ENCODE results near the gene SMLR1.
"Not testable (repeated sequence)": the region's sequence is repeated elsewhere in the genome, so short reads cannot be mapped to it uniquely, and the experiment has no call there.

The SMLR1 gene

DNA sequence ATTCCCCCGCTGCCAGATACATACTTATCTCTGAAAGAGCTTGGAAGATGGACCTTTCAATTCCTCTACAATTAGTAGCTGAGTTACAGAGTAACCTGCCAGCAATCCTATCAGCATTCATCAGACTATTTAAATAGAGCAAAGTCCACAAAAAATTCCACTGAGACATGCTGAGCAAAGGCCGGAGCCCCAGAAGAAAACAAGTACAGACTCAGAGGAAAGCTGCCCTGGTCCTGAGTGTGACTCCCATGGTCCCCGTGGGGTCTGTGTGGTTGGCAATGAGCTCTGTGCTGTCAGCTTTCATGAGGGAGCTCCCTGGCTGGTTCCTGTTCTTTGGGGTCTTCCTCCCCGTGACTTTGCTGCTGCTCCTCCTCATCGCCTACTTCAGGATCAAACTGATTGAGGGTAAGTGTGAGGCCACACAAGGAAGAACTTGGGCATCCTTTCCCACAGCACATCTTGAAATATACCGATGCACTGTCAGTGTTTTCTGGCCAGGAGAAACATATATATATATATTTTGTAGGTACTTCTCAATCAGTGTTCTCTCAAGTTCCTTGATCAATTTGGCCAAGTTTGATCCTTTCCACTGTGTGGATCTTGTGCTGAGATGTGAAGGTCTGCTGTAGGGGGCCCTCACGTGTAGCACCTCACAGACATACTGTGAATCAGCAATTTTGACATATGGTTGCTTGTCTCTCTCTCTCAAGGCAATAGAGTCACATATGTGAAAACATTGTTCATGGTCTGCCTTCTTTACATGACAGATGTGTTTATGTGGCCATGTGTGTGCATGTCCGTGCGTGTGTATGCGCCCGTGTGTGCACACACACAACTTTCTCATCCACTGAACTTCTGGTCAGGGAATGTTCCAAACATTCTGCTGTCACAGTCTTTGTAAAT, at the start of gene SMLR1:
Gene SMLR1 (plus strand): TSS at position 160 of the 903 bp plus-strand sequence. CDS start 8 bp downstream, at position 168.
- DNase-seq (ENCODE audit: extremely low read depth in 1 of 2, low read depth in 1 of 2), result no peak

DNA sequence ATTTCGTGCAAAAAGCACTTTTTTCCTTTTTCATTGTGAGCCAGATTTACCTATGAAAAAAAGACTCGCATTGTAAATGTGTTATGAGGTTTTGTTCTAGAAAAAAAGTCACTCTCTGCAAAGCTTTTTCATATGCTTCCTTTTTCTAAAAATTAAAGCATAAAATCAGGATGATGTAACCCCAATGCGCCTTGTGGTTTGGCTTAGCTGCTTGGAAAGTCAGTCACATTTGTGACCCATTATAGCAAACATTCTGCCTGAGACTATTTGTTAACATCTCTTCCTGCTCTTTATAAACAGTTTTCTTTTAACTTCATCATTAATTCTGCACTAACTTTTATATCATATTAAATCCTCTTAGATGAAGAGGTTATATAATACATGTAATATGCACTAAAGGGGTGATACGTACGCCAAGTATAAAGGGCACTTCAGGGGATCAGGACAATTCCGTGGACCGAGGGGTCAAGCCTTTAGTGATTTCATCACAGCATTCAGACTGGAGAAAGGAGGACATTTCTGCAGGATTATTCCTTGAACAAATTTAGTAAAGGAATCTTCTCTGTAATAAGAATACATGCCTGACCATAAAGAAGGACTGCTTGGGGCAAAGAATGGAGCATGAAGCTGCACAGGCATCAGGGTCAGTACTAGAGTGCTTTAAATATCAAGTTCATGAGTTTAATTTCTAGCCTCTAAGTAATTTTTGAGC, 48.1 kb upstream of the SMLR1 start:
- no peak for DNase-seq (ENCODE audit: extremely low read depth in 1 of 2, low read depth in 1 of 2)

DNA sequence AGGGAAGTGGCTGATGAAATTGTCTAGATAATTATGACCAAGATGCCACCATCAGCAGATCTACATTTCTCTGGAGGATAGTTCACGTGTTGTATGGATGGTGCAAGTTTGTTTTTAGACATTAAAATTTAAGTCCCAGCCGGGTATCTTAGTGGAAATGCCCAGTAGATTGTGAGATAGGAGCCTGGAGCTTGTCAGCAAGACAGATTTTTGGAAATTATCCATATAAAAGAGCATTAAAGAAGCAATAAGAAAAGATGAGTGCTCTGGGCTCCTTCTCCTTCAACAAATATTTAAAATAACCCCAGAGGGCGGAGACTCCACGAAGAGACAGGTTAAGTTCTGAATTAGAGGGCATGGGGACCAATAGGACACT, 47.6 kb upstream of the SMLR1 start:
- no peak for DNase-seq (ENCODE audit: extremely low read depth in 1 of 2, low read depth in 1 of 2)

DNA sequence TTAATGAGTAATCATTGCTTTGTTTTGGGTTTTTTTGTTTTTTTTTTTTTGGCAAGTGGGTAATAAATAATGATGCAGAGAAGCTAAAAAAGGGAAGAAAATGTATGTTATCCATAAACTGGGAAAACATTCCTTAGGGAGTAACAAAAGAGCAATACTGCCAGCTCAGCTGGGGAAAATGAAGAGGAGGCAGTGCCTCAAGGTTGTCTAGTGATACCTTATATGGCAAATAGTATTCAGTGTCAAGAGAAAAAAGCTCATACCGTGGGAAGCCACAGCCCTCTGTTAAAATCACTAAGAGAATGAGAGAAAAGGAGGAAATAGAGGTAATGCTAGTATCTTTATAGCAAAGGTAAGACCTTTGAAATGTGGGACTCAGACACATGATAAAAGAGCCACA, 47.1 kb upstream of the SMLR1 start:
- no peak for DNase-seq (ENCODE audit: extremely low read depth in 1 of 2, low read depth in 1 of 2)

- DNase-seq (ENCODE audit: extremely low read depth in 1 of 2, low read depth in 1 of 2), result no peak
Observed at GRCh38 chr6:130781557-130781956, 45.6 kb upstream of the SMLR1 start.

- DNase-seq (ENCODE audit: extremely low read depth in 1 of 2, low read depth in 1 of 2), result no peak
Observed at GRCh38 chr6:130783416-130784107, 43.6 kb upstream of the SMLR1 start.

DNA sequence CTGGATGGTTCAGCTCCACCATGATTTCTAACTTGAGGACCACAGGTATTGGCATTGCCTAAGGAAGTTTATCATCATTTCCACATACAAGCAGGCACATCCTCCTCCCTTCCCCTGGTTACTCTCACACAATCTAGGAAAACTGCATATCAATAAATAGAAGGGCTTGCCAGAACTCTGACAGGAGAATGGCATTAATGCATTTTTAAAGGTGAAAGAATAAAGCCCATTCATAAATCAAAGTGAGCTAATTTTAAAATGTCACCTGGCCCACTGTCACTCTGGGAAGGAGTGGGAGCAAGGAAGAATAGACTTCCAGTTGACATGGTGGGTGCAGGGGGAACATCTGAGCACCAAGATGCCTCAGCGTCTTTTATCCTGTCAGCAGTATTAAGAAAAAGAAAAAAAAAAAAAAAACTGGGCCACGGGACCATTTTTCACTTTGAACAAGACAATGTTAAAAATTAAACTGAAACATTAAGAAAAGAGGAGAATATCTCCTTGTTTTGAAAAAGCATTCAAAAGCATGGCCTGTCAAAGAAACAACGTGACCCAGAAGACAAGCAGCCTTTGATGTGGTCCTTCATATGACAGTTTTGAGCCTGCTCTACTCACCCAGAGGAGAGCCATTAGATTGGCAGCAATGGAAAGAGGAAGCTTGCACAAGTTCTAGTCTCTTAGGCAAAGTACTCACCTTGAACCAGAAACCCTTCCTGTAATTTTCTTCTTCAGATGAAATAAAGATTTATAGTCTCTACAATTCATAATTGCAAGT, 39.3 kb upstream of the SMLR1 start:
- DNase-seq (ENCODE audit: extremely low read depth in 1 of 2, low read depth in 1 of 2), result no peak

- DNase-seq (ENCODE audit: extremely low read depth in 1 of 2, low read depth in 1 of 2), result no peak
Observed at GRCh38 chr6:130788954-130789353, 38.3 kb upstream of the SMLR1 start.

DNA sequence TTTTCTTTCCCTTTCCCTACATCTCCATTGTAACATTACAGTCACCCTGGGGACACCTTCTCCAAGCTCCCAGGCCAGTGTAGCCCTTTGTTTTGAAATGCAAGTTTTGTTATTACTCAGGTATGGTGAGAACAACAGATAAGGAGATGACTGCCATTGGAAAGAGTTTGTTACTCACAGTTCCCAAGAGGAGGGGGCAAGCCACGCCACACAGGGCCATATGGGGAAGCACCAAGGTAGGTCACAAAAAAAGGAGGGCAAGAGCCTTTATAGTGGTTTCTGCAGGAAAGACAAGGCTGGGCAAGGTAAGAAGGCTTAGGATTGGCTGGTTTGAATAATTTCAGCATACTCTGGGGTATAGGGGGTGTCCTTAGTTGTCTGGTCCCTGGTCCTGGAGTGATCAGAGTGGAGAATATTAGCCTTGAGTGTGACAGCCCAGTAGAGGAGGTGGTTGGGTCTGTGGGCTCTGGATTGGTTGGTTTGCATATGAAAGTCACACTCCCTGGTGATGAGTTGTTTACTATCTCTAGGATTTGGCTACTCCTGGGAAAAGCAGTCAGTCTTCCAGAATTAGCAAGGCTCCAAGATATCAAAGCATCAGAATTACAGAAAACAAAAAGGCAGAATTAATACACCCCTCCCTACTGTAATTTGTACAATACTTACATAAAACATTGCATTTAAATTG, 33.1 kb upstream of the SMLR1 start:
- no peak for DNase-seq (ENCODE audit: extremely low read depth in 1 of 2, low read depth in 1 of 2)

- no peak for DNase-seq (ENCODE audit: extremely low read depth in 1 of 2, low read depth in 1 of 2)
Observed at GRCh38 chr6:130794738-130795137, 32.5 kb upstream of the SMLR1 start.

DNA sequence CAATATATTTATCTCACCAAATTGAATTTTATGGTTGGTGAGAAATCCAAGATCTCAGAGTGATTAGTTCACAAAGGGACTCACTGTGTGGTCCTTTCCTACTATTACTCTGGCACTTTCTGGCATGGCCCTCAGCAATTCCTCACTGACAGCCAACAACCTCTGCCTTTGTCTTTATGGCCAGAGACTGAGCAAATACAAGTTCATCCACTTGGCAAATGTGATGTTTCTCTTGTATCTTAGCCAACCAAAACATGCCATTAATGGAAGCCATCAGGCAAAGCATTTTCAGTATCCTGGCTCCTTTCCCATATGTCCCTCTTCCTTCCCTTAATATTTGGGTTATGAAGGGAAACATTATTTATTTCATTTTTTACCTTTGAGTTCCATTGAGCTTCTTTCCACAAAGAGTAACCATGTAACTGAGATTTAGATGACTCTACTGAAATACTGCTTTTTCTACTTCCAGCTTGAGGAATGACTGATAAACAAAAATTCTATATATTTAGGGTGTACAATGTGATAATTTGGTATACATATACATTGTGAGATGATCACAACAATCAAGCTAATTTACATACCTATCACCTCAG, 30.8 kb upstream of the SMLR1 start:
- DNase-seq (ENCODE audit: extremely low read depth in 1 of 2, low read depth in 1 of 2), result no peak

GRCh38 chr6:130797061-130797460, 30.1 kb upstream of the SMLR1 start:
- DNase-seq (ENCODE audit: extremely low read depth in 1 of 2, low read depth in 1 of 2), result no peak

GRCh38 chr6:130801368-130801767, 25.8 kb upstream of the SMLR1 start:
- DNase-seq (ENCODE audit: extremely low read depth in 1 of 2, low read depth in 1 of 2), result not testable (repeated sequence)

- no peak for DNase-seq (ENCODE audit: extremely low read depth in 1 of 2, low read depth in 1 of 2)
Observed at GRCh38 chr6:130810307-130811030, 16.7 kb upstream of the SMLR1 start.

- no peak for DNase-seq (ENCODE audit: extremely low read depth in 1 of 2, low read depth in 1 of 2)
Observed at GRCh38 chr6:130811932-130812331, 15.3 kb upstream of the SMLR1 start.

DNA sequence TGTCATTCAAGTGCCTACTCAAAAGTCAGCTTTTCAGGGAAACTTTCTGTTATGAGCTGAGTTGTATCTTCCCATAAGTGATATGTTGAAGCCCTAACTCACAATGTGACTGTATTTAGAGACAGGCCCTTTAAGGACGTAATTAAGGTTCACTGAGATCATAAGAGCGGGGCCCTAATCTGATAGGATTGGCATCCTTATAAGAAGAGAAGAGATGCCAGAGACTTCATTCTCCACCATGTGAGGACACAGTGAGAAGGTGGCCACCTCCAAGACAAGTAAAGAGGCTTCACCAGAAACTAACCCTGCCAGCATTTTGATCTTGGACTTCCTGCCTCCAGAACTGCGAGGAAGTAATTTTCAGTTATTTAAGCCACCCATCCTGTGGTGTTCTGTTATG, 12.7 kb upstream of the SMLR1 start:
- DNase-seq (ENCODE audit: extremely low read depth in 1 of 2, low read depth in 1 of 2), result no peak

DNA sequence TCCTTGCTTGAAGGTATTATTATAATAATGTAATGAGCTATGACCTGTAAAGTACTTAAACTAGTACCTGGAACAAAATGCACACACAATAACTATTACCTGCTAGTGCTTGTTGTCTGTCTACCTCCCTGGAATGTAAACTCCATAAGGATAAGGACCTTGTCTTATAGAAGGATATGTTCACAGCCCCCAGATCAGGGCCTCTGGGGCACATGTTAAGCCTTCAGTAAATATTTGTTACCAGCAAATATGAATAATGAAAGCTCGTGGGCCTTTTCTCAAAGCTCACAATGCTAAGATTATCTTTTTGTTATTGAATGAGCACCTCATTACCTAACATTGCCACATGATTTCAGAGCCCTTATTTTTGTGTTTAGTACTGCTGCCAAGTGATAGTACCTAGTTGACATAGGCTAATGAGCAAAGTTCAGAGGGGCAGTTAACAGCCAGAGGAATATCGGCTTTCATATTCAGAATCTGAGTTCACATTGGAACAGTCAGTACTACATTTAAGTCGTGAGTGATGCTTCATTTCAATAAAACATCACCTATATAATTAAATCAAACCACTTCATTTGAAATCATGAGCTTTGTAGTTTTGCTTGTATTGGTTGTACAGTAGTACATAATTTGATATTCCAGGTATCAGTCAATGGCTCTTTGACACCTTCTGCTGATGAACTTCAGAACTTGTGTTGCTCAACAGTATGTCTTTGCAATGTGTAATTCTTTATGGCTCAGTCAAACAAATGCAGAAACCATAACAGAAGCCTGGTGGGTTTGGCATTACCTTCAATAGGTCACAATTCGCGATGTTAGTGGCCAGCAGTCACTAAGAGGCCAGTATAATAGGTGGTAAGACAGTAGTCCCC, 11.8 kb upstream of the SMLR1 start:
- DNase-seq (ENCODE audit: extremely low read depth in 1 of 2, low read depth in 1 of 2), result no peak

DNA sequence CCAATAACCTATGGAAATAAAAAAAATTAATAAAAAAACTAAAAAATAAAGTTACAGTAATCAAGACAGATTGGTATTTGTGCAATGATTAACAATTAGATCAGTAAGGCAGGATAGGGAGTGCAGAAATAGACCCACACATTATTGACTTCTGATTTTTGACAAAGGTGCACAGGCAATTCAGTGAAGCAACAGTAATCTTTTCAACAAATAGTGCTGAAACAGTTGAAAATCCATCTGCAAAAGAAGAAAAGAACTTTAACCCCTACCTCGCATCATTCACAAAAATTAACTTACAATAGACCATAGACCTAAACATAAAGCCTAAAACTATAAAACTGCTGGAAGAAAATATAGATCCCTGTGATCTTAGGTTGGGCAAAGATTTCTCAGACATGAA, 4.5 kb upstream of the SMLR1 start:
- DNase-seq (ENCODE audit: extremely low read depth in 1 of 2, low read depth in 1 of 2), result no peak
